Measurements from ENCODE around the gene PCP2. TPM values are rescaled to one million over a fixed set of nuclear protein-coding genes. Genes with fewer than 3 reads are reported as not detected.
"Not testable (repeated sequence)": the region's sequence is repeated elsewhere in the genome, so short reads cannot be mapped to it uniquely, and the experiment has no call there.

Gene PCP2
- total RNA-seq, 1 donor from 2014 or later, result 1.5 TPM

DNA sequence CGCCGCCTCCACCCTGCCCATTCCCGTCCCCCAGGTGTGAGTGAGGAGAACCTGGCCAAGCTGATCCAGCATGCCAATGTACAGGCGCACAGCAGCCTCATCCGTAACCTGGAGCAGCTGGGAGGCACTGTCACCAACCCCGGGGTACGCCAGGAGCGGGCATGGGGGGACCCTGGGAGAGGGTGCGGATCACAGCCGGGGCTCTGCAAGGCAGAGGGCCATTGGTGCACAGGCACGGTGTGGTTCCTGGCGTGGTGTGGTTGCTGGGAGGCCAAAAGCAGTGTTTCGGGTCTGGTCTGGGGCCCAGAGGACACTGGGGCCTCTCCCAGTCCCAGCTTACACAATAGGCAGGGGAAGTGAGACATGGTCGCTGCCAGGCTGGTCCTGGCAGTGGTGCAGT is 11.6 kb upstream of the PCP2 start:
- Mint-ChIP-seq H3K27ac (no peak overlapping the region), H3K9me3 (no peaks in the 10 kb centered on the region)

DNA sequence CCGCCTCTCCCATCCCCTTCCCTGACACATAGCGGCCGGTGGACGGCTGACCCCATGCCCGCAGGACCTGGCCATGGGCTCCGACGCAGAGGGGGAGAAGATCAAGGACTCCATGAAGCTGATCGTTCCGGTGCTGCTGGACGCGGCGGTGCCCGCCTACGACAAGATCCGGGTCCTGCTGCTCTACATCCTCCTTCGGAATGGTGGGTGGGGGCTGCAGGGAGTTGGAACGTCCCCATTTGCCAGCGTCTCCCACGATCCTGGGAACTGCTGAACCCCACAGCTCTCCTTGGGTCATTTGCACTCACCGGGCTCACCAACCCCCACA is 11.0 kb upstream of the PCP2 start:
- Mint-ChIP-seq H3K9me3 (no peaks in the 10 kb centered on the region), H3K4me1 (no peaks in the 10 kb centered on the region), H3K36me3 (peaks cover 4% of the 10 kb centered on the region), H3K27ac (no peak overlapping the region), H3K4me3 (no peak overlapping the region), H3K27me3 (ENCODE audit: low read depth) (no peaks in the 10 kb centered on the region)
- TF ChIP-seq, protein P1, sequence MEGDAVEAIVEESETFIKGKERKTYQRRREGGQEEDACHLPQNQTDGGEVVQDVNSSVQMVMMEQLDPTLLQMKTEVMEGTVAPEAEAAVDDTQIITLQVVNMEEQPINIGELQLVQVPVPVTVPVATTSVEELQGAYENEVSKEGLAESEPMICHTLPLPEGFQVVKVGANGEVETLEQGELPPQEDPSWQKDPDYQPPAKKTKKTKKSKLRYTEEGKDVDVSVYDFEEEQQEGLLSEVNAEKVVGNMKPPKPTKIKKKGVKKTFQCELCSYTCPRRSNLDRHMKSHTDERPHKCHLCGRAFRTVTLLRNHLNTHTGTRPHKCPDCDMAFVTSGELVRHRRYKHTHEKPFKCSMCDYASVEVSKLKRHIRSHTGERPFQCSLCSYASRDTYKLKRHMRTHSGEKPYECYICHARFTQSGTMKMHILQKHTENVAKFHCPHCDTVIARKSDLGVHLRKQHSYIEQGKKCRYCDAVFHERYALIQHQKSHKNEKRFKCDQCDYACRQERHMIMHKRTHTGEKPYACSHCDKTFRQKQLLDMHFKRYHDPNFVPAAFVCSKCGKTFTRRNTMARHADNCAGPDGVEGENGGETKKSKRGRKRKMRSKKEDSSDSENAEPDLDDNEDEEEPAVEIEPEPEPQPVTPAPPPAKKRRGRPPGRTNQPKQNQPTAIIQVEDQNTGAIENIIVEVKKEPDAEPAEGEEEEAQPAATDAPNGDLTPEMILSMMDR (IDR thresholded peaks at IDR 0.05; ENCODE audit: unreplicated experiment), result no peak
- DNase-seq (ENCODE audit: low spot score in 2 of 2, unreplicated experiment in 2 of 2), result no peak

More for the DNA sequence above, 11.6 kb upstream of the PCP2 start:
- no peak for DNase-seq (ENCODE audit: low spot score in 2 of 2, unreplicated experiment in 2 of 2)
- H3K36me3 Mint-ChIP-seq, result peaks cover 4% of the 10 kb centered on the region
- no peaks in the 10 kb centered on the region for H3K27me3 Mint-ChIP-seq (ENCODE audit: low read depth)
- no peak overlapping the region for H3K4me3 Mint-ChIP-seq
- TF ChIP-seq, protein P1 (IDR thresholded peaks at IDR 0.05; ENCODE audit: unreplicated experiment), result no peak
- no peaks in the 10 kb centered on the region for H3K4me1 Mint-ChIP-seq

DNA sequence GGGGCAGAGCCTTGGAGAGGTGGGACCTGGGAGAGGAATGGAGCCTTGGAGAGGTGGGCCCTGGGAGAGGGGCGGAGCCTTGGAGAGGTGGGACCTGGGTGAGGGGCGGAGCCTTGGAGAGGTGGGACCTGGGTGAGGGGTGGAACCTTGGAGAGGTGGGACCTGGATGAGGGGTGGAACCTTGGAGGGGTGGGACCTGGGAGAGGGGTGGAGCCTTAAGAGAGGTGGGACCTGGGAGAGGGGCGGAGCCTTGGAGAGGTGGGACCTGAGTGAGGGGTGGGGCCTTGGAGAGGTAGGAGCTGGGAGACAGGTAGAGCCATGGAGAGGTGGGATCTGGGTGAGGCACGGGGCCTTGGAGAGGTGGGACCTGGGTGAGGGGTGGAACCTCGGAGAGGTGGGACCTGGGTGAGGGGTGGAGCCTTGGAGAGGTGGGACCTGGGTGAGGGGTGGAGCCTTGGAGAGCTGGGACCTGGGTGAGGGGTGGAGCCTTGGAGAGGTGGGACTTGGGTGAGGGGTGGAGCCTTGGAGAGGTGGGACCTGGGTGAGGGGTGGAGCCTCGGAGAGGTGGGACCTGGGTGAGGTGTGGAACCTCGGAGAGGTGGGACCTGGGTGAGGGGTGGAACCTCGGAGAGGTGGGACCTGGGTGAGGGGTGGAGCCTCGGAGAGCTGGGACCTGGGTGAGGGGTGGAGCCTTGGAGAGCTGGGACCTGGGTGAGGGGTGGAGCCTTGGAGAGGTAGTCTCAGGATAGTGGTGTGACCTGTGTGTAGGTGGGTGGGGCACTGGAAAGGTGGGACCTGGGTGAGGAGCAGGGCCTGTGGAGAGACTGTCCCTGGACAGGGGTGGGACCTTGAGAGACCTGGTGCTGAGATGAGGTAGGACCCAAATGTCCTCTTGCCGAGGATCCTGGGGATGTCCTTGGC is 10.4 kb upstream of the PCP2 start:
- not testable (repeated sequence) for H3K9me3 Mint-ChIP-seq; H3K4me1 Mint-ChIP-seq; DNase-seq (ENCODE audit: low spot score in 2 of 2, unreplicated experiment in 2 of 2); H3K36me3 Mint-ChIP-seq; H3K27ac Mint-ChIP-seq; H3K27me3 Mint-ChIP-seq (ENCODE audit: low read depth); H3K4me3 Mint-ChIP-seq

DNA sequence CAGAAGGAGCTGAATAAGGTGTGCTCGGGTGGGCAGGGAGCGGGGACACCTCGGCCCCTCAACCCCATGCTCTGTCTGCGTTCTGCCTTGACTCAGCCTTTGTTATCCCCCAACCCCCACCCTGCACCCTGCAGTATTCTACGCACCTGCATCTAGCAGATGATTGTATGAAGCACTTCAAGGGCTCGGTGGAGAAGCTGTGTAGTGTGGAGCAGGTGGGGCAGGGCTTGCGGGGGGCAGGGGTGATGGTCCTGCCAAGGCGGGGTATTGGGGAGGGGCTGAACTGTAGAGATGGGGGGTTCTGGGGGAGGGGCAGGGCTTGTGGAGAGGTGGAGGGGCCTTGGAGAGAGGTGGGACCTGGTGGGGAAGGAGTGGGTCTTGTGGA is 9.5 kb upstream of the PCP2 start:
- H3K9me3 Mint-ChIP-seq, result no peaks in the 10 kb centered on the region
- no peak overlapping the region for H3K4me3 Mint-ChIP-seq
- peaks cover 4% of the 10 kb centered on the region for H3K36me3 Mint-ChIP-seq
- H3K27ac Mint-ChIP-seq, result no peak overlapping the region
- DNase-seq (ENCODE audit: low spot score in 2 of 2, unreplicated experiment in 2 of 2), result no peak
- TF ChIP-seq, protein P1 (IDR thresholded peaks at IDR 0.05; ENCODE audit: unreplicated experiment), result no peak
- H3K27me3 Mint-ChIP-seq (ENCODE audit: low read depth), result peaks cover 3% of the 10 kb centered on the region
- no peaks in the 10 kb centered on the region for H3K4me1 Mint-ChIP-seq

DNA sequence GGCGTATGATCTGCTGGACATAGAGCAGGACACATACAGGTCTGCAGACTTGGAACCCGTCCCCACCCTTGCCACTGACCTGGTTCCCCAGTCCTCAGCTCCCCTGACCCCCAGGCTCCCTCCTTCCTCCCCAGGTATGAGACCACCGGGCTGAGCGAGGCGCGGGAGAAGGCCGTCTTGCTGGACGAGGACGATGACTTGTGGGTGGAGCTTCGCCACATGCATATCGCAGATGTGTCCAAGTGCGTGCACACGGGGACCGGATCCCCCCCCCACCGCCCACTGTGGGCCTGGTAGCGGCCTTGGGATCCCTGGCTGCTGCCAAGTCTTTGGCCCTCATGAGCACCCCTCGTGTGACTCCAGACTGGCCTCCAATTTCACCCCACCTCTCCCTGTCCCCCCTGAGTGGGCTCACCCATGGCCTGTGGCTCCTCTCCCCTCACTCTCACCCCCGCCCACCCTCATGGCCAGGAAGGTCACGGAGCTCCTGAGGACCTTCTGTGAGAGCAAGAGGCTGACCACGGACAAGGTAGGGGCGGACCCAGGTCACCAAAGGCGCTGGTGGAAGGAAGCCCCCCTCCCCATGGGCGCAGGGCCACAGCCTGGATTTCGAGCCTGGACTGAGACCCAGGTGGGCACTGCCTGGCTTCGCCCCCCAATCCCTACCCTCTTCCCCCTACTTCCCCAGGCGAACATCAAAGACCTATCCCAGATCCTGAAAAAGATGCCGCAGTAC is 8.9 kb upstream of the PCP2 start:
- Mint-ChIP-seq H3K36me3 (peaks cover 4% of the 10 kb centered on the region), H3K27me3 (ENCODE audit: low read depth) (peaks cover 9% of the 10 kb centered on the region), H3K9me3 (no peaks in the 10 kb centered on the region), H3K4me1 (no peaks in the 10 kb centered on the region), H3K27ac (no peak overlapping the region), H3K4me3 (no peak overlapping the region)
- DNase-seq (ENCODE audit: low spot score in 2 of 2, unreplicated experiment in 2 of 2), result no peak
- TF ChIP-seq, protein P1 (IDR thresholded peaks at IDR 0.05; ENCODE audit: unreplicated experiment), result no peak

All from mesothelial cell of epicardium (in vitro differentiated cells).